IPS DF 4.7 (cell line): ENCODE measurements around the gene RASL10A.
"Not testable (repeated sequence)": the region's sequence is repeated elsewhere in the genome, so short reads cannot be mapped to it uniquely, and the experiment has no call there.

Source experiments
- DNase-seq: peaks from one replicate; pipeline ENCODE4 v3.0.0-alpha.2; 2013; ENCODE audit warnings: low spot score; ENCODE audit errors: extremely low read depth

RASL10A gene

GRCh38 chr22:29315286-29316140, at the start of gene RASL10A:
RASL10A (minus strand) TSS chr22:29315697; CDS start chr22:29315246, 451 bp downstream.
- no peak for DNase-seq

GRCh38 chr22:29359469-29359868, 44.0 kb upstream of the RASL10A start:
- peak; percentile 11 for DNase-seq

- DNase-seq, result not testable (repeated sequence)
Measured at GRCh38 chr22:29357193-29357890, 41.8 kb upstream of the RASL10A start.

- no peak for DNase-seq
Measured at GRCh38 chr22:29353860-29354259, 38.4 kb upstream of the RASL10A start.

- no peak for DNase-seq
Measured at GRCh38 chr22:29353286-29353685, 37.8 kb upstream of the RASL10A start.

GRCh38 chr22:29352778-29353177, 37.3 kb upstream of the RASL10A start:
- DNase-seq, result no peak

- DNase-seq, result no peak
Measured at GRCh38 chr22:29351891-29352290, 36.4 kb upstream of the RASL10A start.

- no peak for DNase-seq
Measured at GRCh38 chr22:29351042-29351441, 35.5 kb upstream of the RASL10A start.

GRCh38 chr22:29348956-29349355, 33.5 kb upstream of the RASL10A start:
- DNase-seq, result no peak

GRCh38 chr22:29348041-29348440, 32.5 kb upstream of the RASL10A start:
- no peak for DNase-seq

- DNase-seq, result no peak
Measured at GRCh38 chr22:29346659-29347058, 31.2 kb upstream of the RASL10A start.

GRCh38 chr22:29345932-29346331, 30.4 kb upstream of the RASL10A start:
- DNase-seq, result no peak

GRCh38 chr22:29344889-29345288, 29.4 kb upstream of the RASL10A start:
- DNase-seq, result not testable (repeated sequence)

- no peak for DNase-seq
Measured at GRCh38 chr22:29344137-29344536, 28.6 kb upstream of the RASL10A start.

- DNase-seq, result no peak
Measured at GRCh38 chr22:29343313-29343805, 27.9 kb upstream of the RASL10A start.

GRCh38 chr22:29342577-29343312, 27.2 kb upstream of the RASL10A start:
- no peak for DNase-seq

- no peak for DNase-seq
Measured at GRCh38 chr22:29342177-29342576, 26.7 kb upstream of the RASL10A start.

- no peak for DNase-seq
Measured at GRCh38 chr22:29341849-29342127, 26.3 kb upstream of the RASL10A start.

GRCh38 chr22:29341056-29341848, 25.8 kb upstream of the RASL10A start:
- DNase-seq, result no peak

- no peak for DNase-seq
Measured at GRCh38 chr22:29340566-29340965, 25.1 kb upstream of the RASL10A start.
